ENCODE measurements around the gene ERBB4.

ERBB4 gene

DNA sequence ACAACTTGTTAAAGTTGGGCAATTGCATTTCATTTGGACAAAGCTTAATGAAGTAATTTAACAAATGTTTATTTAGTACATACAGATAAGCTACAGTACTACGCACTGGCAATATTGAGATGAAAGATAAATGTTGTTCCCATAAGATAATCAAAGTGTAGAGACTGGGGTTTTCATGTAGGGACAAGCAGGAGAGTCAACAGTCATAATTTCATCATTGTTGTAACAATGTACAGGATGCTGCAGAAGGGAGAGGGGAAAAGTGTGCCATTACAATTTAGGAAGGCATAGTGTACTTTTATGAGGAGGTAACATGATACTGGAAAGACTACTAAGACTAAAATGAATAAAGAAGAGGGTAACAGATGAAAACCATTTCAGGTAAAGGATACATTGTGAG, 441.6 kb downstream of the ERBB4 start:
- DNase-seq (ENCODE audit: low read depth in 3 of 3, low spot score in 1 of 3): no peak

DNA sequence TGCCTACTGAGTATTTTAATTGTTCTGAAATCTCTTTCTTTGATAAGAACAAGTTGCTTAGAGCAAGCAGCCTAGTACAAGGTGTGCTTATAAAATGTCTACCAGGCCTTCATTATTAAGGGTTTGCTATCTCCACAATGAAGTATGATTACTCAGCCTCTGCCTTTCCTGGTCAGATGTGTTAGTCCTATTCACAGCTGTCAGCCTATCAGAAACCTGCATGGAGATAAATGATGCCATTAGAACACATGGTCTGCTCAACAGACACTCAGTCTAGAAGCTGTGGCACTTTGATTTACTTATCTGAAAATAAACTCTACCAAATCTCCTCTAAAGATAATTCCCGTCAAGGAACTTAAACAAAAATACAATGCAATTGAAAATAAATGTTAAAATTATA, 448.7 kb downstream of the ERBB4 start:
- DNase-seq (ENCODE audit: low read depth in 3 of 3, low spot score in 1 of 3): no peak

DNA sequence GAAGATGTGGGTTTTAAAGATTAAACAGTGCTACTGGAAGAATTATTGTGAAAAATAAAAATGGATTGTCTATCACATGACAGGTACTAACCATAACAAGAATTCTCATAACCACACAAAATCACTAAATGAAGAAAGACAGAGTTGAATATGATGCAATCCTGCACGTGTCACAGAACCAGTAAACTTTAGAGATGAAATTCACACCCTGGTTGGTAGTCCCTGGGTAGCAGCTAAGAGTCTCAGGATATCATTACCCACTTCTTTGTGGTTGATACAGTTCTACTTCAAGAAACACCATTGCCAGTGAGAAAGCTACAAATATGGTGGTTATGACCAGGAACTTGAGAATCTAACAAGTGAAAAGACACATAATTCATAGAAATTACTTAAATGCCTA, 450.2 kb downstream of the ERBB4 start:
- no peak for DNase-seq (ENCODE audit: low read depth in 3 of 3, low spot score in 1 of 3)

DNA sequence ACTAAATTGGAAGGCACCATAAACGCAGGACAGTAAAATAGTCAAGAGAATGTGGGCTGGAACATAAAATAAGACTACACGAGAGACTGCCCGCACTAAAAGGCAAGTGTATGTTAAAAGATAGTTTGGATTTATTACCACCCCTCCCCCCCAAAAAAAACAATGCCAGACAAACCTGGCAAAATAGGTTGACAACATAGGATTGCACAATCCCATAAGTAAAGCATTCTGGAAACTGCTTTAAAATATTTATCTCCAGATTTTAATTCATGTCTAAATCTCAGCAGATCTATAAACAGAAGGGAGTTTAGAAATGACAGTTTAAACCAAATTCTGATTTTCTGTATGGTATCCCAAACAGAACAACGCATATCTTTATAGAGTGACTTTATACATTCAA, 455.1 kb downstream of the ERBB4 start:
- no peak for DNase-seq (ENCODE audit: low read depth in 3 of 3, low spot score in 1 of 3)

DNA sequence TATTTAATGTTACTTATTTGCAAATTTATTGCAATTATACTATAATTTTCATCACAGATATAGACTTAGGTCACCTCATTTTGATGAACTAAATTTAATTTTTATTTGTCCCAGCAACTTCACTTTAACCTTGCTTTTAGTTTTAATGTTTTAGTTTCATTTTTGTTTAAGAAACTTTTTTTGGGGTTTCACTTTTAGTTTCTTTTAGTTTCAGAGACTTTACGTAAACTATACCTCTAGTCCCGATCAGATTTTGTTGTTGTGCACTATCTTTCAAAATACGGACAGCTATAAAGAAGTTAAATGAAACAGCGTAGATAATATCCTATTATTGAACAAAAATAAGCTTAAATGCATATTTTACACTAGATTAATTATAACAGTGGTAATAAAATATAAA, 460.5 kb downstream of the ERBB4 start:
- no peak for DNase-seq (ENCODE audit: low read depth in 3 of 3, low spot score in 1 of 3)

DNA sequence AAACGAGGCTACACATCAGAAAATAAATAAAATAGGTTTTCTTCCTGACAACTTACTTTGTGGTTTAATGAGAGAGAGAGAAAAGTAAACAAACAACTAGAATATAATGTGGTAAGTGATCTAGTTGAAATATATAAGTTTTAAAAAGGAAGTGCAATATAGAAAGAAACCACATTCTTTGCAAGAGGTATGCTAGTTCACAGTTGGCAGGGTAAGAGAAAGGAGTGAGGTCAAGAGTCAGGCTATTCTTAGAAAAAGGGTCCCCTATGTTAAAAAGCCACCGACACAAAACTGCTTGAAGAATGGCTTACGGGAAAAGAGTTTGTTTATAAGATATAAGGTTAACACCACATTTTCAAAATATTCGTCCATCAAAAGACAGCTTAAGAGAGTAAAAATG, 462.1 kb downstream of the ERBB4 start:
- DNase-seq (ENCODE audit: low read depth in 3 of 3, low spot score in 1 of 3): no peak

DNA sequence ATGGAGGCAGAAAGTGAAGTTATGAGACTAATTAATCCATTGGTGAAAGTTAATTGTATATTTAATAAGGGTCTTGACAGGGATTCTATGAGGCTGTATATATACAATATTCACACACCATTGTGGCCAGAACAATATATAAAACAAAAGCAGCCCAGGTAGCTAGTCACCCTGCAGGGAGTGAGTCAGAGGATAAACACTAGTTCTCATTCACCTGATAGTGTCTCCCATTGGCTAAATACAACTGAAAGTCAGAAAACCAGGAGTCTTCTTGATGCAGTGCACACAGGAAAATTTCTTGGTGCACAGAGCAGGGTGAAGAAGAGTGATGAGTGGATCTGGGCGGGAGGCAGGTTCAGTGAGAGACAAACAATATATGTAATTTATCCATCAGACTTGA, 465.2 kb downstream of the ERBB4 start:
- DNase-seq (ENCODE audit: low read depth in 3 of 3, low spot score in 1 of 3): no peak

DNA sequence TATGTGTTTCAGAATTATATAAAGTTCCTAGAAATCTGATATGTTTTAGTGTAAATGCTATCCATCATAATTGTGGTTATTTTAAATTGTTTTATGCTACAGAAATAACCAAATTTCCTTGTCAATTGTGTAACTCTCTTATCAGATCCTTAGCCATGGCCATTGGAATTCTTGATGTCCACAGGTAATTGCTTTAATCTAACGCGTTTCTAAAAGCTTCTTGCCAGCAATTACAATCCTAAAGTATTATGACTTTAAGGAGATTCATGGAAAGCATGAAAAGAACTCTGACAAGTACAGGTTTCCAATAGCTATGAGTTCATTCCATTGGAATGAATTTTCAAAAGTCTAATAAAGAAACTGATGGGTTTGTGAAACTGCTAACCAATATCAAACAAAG, 472.1 kb downstream of the ERBB4 start:
- no peak for DNase-seq (ENCODE audit: low read depth in 3 of 3, low spot score in 1 of 3)

DNA sequence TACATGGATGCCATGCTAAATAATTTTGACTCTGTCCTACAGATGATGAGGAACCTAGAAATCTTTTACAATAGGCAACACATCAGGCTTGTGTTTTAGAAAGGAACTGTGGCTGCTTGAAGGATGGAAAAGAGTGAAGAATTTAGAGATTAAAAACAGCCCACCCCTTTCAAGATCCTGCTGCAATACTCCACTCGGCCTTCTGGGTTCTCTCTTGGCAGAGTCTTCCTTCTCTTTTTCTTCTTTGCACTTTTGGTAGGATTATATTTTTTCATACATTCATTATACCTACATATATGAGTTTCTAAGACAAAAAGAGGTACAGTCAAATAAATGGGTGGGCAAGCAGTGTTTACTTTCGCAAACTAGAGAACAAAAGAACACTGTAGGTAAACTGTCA, 474.3 kb downstream of the ERBB4 start:
- no peak for DNase-seq (ENCODE audit: low read depth in 3 of 3, low spot score in 1 of 3)

DNA sequence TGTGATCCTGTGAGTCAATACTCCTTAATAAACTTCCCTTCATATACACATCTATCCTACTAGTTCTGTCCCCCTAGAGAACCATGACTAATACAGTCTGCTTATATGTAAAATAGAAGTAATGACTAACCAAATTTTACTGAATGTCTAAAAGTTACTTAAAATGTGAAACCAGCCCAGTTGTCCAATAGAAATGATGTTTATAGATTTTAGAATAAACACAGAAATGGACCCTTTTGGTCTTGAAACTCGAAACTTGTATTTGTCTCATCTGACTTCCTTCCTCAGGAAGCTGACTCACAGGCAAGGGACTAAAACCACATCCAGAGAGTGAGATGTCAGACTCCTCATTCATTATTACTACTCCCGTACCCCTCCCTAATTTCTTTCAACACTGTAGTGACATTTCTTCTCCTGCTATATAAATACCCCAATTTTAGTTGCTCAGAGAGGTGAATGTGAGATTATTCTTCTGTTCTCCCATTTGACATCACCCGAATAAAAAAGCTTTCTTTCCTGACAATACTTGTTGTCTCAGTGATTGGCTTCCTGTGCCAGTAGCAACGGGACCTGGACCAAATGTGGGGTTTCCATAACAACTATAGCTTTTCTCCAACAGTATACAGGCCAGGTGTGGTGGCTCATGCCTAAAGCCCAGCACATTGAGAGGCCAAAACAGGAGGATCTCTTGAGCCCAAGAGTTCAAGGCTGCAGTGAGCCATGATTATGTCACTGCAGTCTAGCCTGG, 486.0 kb downstream of the ERBB4 start:
- no peak for DNase-seq (ENCODE audit: low read depth in 3 of 3, low spot score in 1 of 3)

DNA sequence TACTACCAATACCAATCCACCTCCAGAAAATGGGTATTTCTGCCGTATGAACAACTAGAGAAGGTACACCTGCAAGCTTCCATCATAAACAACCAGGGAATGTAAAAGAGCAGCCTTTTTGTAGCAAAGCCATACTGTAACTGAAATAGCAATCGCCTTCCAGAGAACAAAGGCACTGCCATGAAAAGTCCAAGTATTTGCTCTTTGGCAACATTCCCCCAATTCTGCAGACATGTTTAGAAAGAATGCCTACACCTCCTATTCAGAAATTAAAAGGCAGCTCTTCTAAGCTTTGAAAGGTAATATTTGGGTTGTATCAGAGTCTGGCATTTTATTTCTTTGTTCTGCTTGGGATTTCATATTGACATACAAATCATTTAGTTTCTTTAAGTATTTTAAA, 487.7 kb downstream of the ERBB4 start:
- no peak for DNase-seq (ENCODE audit: low read depth in 3 of 3, low spot score in 1 of 3)

DNA sequence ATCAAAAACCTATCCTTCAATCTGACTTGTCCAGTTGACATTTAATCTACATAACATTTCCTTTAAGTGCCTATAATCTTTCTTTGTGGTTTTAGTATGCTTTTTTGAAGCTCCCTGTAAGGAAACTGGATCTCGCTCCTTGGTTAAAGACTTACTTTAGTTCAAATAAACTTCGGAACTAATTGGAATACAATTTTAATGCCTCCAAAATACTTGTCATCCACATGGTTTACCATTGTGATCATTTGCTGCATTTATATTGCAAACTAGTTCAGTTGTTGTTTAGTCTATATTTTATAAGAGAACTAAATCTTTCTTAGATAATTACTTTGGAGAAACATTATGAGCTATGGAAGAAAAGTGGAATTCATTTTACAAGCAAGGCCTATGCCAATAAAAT, 496.0 kb downstream of the ERBB4 start:
- no peak for DNase-seq (ENCODE audit: low read depth in 3 of 3, low spot score in 1 of 3)

DNA sequence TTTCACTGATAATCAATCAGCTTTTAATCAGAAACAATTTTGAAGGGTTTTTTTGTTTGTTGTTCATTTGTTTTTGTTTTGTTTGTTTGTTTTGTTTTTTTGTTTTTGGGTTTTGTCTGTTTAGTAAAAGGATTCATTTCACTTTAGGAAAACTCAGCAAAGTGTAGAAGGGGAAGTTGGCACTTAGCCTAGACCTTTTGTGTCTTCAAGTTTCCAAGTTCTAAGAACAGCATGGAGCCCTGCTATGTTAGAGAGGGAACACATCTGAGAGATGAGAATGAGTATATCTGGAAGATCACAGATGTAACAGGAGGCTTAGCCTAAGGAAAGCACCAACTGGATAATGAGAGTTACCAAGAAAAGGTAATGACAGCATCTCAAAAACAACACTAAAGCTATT, 501.5 kb downstream of the ERBB4 start:
- no peak for DNase-seq (ENCODE audit: low read depth in 3 of 3, low spot score in 1 of 3)

DNA sequence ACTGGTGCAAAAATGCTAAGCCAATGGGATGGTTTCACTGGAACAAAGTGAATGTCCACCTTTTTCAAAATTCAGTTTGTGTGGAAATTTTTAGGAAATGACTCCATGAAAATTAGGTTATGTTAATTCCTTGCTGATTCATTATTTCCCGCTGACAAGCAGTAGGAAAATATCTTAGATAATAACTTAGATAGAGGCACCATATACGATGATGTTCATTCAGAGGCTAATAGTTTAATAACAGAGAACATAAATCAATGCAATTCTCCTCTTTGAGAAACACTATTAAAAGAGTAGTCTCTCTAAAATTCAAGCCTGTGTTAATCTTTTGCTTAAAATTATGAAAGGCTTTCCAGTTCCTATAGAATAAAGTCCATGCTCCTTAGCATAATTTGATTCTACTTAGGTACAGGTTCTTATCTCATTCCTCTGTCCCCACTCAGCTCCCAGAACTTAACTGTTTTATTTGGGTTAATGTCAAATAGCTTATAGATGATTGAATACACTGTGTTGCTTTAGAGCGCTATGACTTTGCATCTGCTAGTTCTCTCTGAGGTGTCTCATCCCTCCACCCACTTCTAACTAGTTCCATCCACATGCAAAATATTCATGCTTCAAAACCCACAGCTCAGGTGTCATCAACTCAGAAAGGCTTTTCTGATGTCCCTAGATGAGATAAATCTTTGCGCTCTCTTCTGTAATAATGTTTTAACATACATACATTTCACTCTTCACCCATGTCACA, 503.6 kb downstream of the ERBB4 start:
- no peak for DNase-seq (ENCODE audit: low read depth in 3 of 3, low spot score in 1 of 3)

DNA sequence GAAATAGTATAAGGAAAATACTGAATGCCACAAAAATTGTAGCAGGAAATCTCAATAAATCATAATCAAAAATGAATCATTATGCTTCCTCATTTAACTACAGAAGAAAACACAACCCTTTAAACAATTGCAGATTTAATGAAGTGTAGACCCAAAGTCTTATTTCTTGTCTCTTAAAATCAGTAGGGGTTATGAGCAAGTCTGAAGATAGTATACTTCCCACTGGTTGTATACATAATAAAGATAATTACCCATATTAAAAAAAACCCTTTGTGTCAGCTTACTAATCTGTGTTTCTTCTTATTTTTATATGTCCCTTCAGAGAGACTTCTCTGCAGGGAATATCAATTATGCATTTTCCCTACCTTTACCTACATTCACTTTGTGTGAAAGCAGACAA, 504.7 kb downstream of the ERBB4 start:
- no peak for DNase-seq (ENCODE audit: low read depth in 3 of 3, low spot score in 1 of 3)

DNA sequence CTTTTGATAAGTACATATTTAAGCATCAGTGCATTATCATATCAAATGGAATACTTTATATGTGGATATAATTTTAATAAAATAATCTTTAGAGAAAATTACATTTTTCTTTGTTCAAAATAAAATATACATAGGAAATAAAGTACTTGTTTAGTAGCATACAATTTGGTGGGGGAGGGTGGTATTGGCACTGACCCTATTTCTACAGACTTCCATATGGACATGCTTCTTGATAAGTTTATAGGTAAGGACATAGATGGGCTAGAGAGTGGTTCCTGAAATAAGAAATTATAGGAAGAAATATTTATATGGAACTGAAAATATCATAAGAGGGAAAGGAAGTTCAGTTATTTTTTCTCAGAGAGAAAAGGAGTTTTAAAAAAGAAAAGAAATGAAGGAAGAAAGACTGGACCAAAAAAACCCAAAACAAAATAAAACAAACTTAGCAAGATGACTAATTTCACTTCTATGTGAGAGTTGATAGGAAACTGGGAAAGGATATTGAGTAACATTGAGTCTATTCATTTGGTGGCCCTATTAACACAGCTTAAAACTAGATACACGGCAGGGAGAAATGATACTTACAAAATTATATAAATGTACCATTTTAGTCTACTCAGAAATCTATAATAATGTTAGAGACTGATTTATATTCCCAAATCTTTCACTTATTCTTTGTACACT, 505.9 kb downstream of the ERBB4 start:
- no peak for DNase-seq (ENCODE audit: low read depth in 3 of 3, low spot score in 1 of 3)

DNA sequence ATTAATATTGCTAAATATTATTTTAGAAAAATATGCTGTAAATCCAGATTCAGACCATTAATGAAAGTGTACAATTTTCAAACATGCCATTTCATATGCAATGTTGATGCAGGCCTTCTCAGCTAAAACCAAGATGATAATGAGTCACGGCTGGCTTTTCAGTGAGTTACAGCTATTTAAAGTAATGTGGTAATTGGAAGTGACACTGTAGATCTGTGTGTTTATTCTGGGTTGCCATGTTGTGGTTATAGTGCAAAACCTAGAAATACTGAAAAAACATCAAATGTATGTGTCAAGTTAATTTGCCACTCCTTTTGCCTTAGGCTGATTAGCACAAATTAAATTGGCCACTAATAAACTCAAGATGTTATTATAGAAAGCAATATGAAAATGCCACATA, 506.6 kb downstream of the ERBB4 start:
- no peak for DNase-seq (ENCODE audit: low read depth in 3 of 3, low spot score in 1 of 3)

DNA sequence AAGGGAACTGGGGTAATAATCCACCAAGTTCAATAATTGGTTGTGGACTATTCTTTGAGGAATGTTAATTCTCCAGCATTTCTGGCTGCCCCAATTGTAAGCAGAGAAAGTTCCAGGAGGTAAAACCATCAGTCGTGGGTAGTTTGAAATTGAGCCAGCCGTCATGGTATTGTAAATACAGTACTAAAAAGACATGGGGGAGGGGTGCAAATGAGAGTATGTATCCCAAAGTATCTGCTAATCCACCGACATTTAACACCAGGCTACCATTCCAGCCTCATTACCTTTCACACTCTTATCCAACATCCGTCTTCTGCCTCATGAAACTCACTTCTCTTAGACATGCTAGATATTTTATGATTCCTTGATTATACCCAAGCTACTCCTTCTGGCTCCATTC, 507.9 kb downstream of the ERBB4 start:
- DNase-seq (ENCODE audit: low read depth in 3 of 3, low spot score in 1 of 3): no peak

DNA sequence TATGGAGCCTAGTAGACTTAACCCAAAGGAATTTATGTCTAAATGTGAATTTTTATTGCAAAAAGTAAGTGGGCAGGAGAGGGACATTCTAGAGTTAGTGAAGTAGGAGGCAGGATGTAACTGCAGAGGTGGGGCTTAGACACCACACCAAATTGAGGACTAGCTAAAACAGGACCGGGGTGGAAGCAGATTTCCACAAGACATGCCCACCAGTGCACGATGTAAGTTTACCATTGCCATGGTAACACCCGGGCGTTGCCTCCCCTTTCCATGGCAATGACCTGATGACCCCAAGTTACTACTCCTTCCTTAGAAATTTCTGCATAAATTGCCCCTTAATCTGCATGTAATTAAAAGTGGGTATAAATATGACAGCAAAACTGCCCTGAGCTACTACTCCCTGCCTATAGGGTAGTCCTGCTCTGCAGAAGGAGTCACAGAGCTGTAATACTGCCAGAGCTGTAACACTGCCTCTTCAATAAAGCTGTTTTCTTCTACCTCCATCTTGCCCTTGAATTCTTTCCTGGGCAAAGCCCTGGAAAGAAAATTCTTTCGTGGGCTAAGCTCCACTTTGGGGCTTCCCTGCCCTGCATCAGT, 509.7 kb downstream of the ERBB4 start:
- no peak for DNase-seq (ENCODE audit: low read depth in 3 of 3, low spot score in 1 of 3)

DNA sequence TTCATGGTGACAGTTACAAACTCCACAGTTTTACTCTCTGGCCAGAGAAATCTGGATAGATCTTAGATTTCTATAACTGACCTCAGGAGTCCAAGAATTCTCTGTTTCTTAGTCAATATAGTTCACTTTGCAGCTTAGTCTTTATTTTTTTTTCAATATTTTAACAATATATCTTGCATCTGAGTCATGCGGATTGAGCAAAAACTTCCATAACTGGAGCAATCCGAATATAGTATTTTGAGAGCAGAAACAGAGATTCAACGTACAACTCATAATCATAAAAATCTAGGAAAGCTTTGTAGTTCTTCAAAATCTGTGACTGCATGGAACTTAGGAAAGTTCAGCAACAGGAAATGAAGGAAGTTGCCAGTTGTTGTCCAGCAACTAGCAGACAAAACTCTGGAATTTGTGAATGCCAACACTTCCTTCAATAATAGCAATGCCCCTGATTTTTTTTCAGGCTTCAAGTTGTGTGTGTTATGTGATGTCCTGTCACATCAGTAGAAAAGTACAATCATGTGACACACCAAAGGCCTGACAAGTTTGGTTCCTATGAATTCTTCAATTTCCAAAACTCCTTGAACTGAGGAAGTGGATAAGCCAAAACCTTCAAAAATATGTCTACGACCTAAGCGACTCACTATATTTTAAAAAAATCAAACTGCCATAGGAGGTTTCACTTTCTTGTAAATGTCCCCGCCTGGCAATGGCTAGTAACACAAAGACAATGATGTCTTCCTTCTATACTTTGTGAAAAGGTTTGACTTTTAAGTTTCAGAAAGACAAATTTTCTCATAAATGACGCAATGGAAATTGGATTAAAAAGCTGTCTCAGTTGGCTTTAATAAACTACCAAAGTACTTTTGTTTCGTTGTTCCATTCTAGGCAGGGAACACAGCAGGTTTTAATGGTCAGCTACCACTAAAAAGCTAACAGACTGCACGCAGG, 510.6 kb downstream of the ERBB4 start:
- DNase-seq (ENCODE audit: low read depth in 3 of 3, low spot score in 1 of 3): no peak

DNA sequence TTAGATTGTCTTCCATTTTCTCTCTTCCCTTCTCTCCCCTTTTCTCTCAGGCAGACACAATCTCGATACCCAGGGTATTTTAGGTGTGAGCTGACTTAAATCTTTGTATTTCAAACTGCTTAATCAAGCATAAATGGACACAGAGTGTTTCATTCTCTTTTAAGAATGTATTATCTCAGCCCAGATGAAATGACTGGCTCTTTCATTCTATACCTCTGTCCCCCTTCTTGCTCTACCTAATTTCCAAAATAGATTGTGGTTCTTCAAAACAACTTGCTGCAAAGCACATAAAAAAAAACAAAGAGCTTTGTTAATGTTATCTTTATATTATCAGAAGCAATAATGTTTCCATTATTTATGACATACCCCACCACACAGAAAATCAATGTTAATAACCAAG, 514.6 kb downstream of the ERBB4 start:
- no peak for DNase-seq (ENCODE audit: low read depth in 3 of 3, low spot score in 1 of 3)

All from stimulated activated CD4-positive, alpha-beta T cell treated with anti-CD3 and anti-CD28 coated beads, TNF-alpha, amount 100 ng/mL, for 1 hour (primary cell).